GM21423 (cell line): ENCODE data around the gene FAM228B.
"Not testable (repeated sequence)": the region's sequence is repeated elsewhere in the genome, so short reads cannot be mapped to it uniquely, and the experiment has no call there.

Source experiments
- ATAC-seq: cut with Tn5 transposase; IDR thresholded peaks from one replicate; pipeline ENCODE4 v1.9.1; 2021; ENCODE audit warnings: mild to moderate bottlenecking, moderate library complexity; ENCODE audit not compliant: unreplicated experiment

FAM228B gene

GRCh38 chr2:24153478-24153877 lies 30.2 kb downstream of the FAM228B start:
- no peak for ATAC-seq

- no peak for ATAC-seq
Observed at GRCh38 chr2:24158131-24158530, 34.9 kb downstream of the FAM228B start.

DNA sequence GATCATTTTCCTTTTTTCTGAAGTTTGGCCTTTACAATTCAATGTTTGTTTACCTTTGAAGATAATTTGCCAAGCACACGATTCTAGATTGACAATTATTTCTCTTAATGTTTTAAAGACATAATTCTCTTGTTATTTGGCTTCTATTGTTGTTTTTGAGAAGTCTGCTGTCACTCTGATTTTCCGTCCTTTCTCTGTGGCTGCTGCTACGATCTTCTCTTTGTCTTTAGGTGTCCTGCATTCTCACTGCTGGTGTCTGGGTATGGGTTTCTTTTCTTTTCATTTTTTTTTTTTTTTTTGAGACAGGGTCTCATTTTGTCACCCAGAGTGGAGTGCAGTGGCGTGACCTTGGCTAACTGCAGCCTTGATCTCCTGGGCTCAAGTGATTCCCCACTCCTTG lies 36.4 kb downstream of the FAM228B start:
- ATAC-seq = no peak

- no peak for ATAC-seq
Observed at GRCh38 chr2:24160761-24161160, 37.5 kb downstream of the FAM228B start.

DNA sequence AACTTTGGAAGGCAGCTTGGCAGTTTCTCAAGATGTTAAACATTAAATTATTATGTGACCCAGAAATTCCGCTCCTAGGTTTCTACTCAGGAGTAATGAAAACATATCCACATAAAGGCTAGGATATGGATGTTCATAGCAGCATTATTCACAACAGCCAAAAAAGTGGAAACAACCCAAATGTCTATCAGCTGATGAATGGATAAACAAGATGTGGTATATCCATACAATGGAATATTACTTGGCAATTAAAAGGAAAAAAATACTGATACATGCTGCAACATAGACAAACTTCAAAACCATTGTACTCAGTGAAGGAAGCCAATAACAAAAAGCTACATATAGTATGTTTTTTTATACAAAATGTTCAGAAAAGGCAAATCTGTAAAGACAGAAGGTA lies 39.2 kb downstream of the FAM228B start:
- ATAC-seq = no peak

- no peak for ATAC-seq
Observed at GRCh38 chr2:24163186-24163585, 39.9 kb downstream of the FAM228B start.

DNA sequence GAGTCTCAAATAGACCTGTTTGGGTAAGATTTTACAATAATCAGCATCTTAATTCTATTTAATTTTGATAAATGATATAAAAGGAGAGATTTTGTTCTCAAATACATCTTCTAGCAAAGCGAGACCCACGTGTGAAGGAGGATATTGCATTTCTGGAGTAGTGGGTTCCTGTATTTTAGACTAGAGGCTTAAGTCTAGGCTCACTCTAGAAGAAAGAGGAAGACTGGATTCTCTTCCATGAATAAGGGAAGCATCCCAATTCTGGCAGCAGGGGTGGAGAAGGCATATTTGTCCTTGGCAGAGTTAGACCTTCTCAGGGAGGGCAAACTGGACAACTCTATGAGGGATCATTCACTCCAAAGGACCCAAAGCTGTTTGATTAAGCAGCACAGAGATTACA lies 40.3 kb downstream of the FAM228B start:
- ATAC-seq = no peak

DNA sequence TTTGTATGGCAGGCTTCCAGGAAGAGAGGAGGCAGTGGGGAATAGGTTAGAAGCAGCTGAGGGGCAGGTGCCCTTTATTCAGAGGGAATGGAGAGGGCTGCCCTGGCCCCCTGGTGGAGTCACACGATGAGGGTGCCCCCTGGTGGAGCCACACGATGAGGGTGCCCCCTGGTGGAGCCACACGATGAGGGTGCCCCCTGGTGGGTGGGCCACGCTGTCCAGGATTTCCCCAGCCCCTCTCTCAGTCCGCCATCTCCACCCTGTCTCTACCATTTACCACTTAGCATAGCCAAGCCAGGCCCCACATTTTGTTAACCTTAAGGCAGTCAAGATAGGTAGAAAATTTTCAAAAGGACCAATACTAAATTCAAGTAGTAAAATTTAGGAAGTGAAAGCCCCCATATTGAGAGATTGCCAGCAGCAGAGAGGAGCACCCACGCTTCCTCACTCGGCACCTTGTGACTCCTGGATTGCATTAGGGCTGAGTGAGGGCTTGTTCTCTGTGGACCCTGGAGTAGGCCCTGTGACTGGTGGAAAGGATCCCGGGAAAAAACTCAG lies 41.2 kb downstream of the FAM228B start:
- ATAC-seq = peak; percentile 55

GRCh38 chr2:24169023-24169422 lies 45.8 kb downstream of the FAM228B start:
- no peak for ATAC-seq

DNA sequence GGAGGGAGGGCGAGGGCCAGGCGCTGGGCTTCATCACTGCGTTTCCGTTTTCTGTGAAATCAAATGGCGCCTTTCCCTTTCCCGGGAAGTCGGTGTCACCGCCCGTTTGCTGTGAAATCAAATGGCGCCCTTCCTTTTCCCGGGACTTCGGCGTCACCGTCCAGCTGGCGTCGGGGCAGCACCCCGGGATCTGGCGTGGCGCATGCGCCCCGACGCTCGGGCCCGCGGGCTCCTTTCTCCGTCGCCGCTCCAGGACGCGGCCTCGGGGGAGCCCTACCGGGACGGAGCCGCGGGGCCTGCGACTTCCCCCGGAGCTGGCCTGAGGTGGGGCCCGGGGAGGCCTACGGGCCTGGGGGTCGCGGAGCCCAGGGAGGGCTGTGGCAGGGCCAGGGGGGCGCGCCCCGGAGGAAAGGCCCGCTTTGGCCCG lies 51.6 kb downstream of the FAM228B start, which contains the start of gene FAM228A:
Gene FAM228A (plus strand): TSS at position 203 of the 427 bp plus-strand sequence. CDS start 428 bp downstream, outside the sequence.
- no peak for ATAC-seq

GRCh38 chr2:24175631-24176187 lies 52.4 kb downstream of the FAM228B start:
- ATAC-seq = no peak

DNA sequence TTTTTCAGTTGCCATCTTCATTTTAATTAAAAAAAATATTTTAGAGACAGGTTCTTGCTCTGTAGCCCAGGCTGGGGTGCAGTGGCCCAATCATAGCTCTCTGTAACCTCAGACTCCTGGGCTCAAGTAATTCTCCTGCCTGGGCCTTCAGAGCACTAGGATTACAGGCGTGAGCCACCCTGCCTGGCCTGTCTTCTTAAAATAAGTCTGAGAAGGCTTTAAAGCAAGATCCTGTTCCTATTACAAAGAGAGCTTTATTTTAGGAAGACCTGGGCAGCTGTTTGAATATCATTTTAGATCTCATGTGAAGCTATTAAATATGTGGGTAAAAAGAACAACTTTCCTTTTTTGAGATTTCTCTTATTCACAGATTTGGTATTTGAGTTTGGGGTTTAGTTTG lies 53.1 kb downstream of the FAM228B start:
- no peak for ATAC-seq

GRCh38 chr2:24179683-24180082 lies 56.4 kb downstream of the FAM228B start:
- peak; percentile 59 for ATAC-seq

- no peak for ATAC-seq
Observed at GRCh38 chr2:24181849-24182248, 58.6 kb downstream of the FAM228B start.

DNA sequence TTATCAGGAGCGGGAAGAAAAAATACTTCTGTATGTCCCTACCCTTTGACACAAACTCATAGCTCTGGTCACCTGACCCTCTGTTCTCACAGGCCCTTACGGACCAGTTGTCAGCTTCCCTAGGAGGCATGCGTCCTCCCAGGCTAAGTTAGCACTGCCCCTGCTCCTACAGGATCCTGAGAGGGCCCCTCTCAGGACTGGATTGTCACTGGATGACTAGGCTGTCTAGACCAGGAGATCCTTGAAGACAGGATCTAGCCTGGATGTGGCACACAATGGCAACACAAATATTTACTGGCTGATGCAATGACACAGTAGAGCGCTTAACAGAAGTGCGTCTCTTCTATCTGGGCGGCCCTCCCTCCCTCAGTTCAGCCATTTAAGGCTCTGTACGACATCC lies 59.2 kb downstream of the FAM228B start:
- no peak for ATAC-seq

DNA sequence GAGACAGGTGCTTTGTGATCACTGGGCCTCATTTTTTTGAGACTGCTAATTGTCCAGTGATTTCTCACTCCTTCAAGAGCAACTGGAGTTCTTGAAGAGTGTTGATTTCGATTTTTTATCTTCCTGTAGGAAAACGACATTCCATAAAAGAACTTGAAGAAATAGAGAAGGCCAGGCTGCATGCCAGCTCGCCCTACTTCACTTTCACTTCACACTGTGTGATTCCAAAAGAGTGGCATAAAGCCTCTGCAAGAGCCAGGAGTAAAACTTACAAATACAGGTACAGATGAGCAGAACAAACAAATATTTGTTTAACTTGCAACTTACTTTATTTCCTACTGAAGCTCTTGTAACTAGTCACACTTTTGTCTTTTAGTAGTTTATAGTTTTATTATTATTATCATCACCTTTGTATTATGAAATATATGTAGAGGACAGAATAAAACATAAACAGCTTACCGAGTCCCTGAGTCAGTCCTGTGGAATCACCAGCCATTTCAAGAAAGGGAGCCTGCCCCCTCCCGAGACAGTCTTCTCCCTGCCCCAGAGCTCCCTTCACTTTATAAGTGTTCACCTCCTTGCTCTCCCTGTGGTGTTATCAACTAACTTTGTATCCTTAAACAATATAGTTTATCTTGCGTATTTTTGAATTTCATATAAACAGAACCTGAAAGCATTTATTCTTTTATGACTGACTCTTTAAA lies 60.2 kb downstream of the FAM228B start:
- no peak for ATAC-seq

- ATAC-seq = no peak
Observed at GRCh38 chr2:24189551-24189950, 66.3 kb downstream of the FAM228B start.

DNA sequence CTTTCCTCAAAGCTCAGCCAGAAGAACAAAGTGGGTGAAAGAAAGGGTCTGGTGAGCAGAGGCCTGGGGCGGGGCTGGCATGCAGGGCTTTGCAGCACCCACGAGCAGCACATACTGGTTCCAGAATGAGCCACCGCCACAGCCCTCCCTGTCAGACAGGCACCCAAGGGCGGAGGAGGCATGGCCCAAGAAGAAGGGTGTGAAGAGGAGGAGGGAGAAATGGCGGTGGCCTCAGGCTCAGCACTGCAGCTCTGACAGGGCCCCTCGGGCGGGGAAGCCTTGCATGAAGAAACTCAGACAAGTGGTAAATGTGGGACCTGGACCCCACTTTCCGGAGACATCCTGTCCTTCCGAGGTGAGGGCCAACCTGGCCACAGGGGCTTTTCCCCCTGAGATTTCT lies 67.2 kb downstream of the FAM228B start:
- no peak for ATAC-seq

- no peak for ATAC-seq
Observed at GRCh38 chr2:24191156-24191555, 67.9 kb downstream of the FAM228B start.

GRCh38 chr2:24191848-24192247 lies 68.6 kb downstream of the FAM228B start:
- no peak for ATAC-seq

DNA sequence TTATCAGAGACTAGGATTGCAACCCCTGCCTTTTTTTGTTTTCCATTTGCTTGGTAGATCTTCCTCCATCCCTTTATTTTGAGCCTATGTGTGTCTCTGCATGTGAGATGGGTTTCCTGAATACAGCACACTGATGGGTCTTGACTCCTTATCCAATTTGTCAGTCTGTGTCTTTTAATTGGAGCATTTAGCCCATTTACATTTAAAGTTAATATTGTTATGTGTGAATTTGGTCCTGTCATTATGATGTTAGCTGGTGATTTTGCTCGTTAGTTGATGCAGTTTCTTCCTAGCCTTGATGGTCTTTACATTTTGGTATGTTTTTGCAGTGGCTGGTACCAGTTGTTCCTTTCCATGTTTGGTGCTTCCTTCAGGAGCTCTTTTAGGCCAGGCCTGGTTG lies 73.9 kb downstream of the FAM228B start:
- ATAC-seq = not testable (repeated sequence)

- ATAC-seq = no peak
Observed at GRCh38 chr2:24199968-24200590, 76.8 kb downstream of the FAM228B start.
